OCI-LY1 (cell line): ENCODE results near the gene PHACTR2.

ENCODE experiments used
- EZH2 ChIP-seq: fragments of 200-600 bp; sonication (generic), shearing (Covaris generic); IDR thresholded peaks from 2 replicates; pipeline ENCODE4 v1.8.0; 2017; ENCODE audit warnings: borderline replicate concordance, mixed run types, mild to moderate bottlenecking, antibody characterized with exemption, low read length, moderate library complexity, mixed read lengths
- TF ChIP-seq, protein P1 (sequence below): fragments of 200-600 bp; sonication (generic), shearing (Covaris generic); IDR thresholded peaks from 2 replicates; pipeline ENCODE4 v1.5.1; 2017; ENCODE audit warnings: mild to moderate bottlenecking, antibody characterized with exemption, low read length, moderate library complexity, mixed read lengths

- TF ChIP-seq, protein P1, sequence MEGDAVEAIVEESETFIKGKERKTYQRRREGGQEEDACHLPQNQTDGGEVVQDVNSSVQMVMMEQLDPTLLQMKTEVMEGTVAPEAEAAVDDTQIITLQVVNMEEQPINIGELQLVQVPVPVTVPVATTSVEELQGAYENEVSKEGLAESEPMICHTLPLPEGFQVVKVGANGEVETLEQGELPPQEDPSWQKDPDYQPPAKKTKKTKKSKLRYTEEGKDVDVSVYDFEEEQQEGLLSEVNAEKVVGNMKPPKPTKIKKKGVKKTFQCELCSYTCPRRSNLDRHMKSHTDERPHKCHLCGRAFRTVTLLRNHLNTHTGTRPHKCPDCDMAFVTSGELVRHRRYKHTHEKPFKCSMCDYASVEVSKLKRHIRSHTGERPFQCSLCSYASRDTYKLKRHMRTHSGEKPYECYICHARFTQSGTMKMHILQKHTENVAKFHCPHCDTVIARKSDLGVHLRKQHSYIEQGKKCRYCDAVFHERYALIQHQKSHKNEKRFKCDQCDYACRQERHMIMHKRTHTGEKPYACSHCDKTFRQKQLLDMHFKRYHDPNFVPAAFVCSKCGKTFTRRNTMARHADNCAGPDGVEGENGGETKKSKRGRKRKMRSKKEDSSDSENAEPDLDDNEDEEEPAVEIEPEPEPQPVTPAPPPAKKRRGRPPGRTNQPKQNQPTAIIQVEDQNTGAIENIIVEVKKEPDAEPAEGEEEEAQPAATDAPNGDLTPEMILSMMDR, result no peak
- TF ChIP-seq EZH2, result no peak
Observed at GRCh38 chr6:143803769-143804568, 126.2 kb downstream of the PHACTR2 start.
